ENCODE data around the gene RIMBP2. TPM values are rescaled to one million over a fixed set of nuclear protein-coding genes. Genes with fewer than 3 reads are reported as not detected.
A peak's percentile ranks its signal among the peaks of the same experiment; 100 is the strongest.

RIMBP2 gene
- total and polyA plus RNA-seq, 9 of the 15 experiments (the other 6 are each of a cell fraction or from before 2014, with no cell fraction given), result not detected

- FAIRE-seq (no peak), DNase-seq (ENCODE audit: extremely low read depth in 1 of 4, low spot score in 3 of 4) (peak; percentile 25 to 46 (median 36)), ATAC-seq (no peak)
- POLR2A ChIA-PET, result no interaction called here
- peaks cover 0 to 7% of the 10 kb centered on the region in 2 experiments; a peak in 1 of 5 replicates for H3K4me1 ChIP-seq (replicated peaks in 1 of 2; ENCODE audit: control insufficient read depth in 2 of 2, insufficient read depth in 2 of 2, low read length in 2 of 2)
- H3K9ac ChIP-seq (ENCODE audit: insufficient read depth in 1 of 2, low read depth in 2 of 2, low read length in 2 of 2), result no peak overlapping the region
- no peaks in the 10 kb centered on the region for H3K36me3 ChIP-seq (ENCODE audit: control insufficient read depth, insufficient read depth, low read length)
- no peaks in the 10 kb centered on the region for H3K79me2 ChIP-seq (ENCODE audit: control insufficient read depth, insufficient read depth, low read length)
- intact Hi-C loops (cut with micrococcal nuclease) (loop anchor here (10.0 kb wide), 3 partner anchors 150 to 1070 kb away; no protein-coding TSS in a partner anchor), in situ Hi-C loops (cut with MboI) (no loop called here)
- no TSS peak for BruUV-seq (replicated peaks)
- no peak overlapping the region for H3K4me2 ChIP-seq (ENCODE audit: insufficient read depth, low read length)
- H3K9me1 ChIP-seq (ENCODE audit: control insufficient read depth, insufficient read depth, low read length), result no peaks in the 10 kb centered on the region
- 30% methylated on average over 14 of the region's 14 CpGs for whole genome bisulfite sequencing (ENCODE audit: insufficient coverage, low coverage, missing lambda C conversion rate)
- H2AFZ ChIP-seq (ENCODE audit: low read depth, low read length), result no peak overlapping the region
- no peak overlapping the region for H3K27ac ChIP-seq (ENCODE audit: extremely low read depth, low read depth, low read length)
- peaks cover 17 to 43% of the 10 kb centered on the region in 2 experiments; a peak in 4 of 5 replicates for H3K27me3 ChIP-seq (ENCODE audit: control insufficient read depth in 2 of 2, insufficient read depth in 2 of 2, low read length in 2 of 2)
- CTCF ChIA-PET (ENCODE audit: low intra/inter-chr PET ratio), result no interaction called here
- no peak overlapping the region for H3K4me3 ChIP-seq
- 0 out of 2 replicates have a peak, but pooled peaks cover 4% of the 10 kb centered on the region for H4K20me1 ChIP-seq (replicated peaks; ENCODE audit: control insufficient read depth, insufficient read depth, low read length)
- peaks cover 19% of the 10 kb centered on the region for H3K9me3 ChIP-seq (replicated peaks; ENCODE audit: control insufficient read depth, insufficient read depth, low read depth, low read length)
- no peak for TF ChIP-seq EP300 (IDR thresholded peaks at IDR 0.05; ENCODE audit: low read length)
- no peak for TF ChIP-seq ARID3B (CRISPR knock-in tag; IDR thresholded peaks at IDR 0.05; ENCODE audit: borderline replicate concordance)
- TF ChIP-seq IRF1 (CRISPR knock-in tag; IDR thresholded peaks at IDR 0.05; ENCODE audit: borderline replicate concordance), result no peak
- TF ChIP-seq POLR2G (IDR thresholded peaks at IDR 0.05; ENCODE audit: low read depth, low read length), result no peak
- TF ChIP-seq ZNF511 (CRISPR knock-in tag; IDR thresholded peaks at IDR 0.05), result no peak
- no peak for TF ChIP-seq SAFB2 (IDR thresholded peaks at IDR 0.05; ENCODE audit: borderline replicate concordance, low read depth, low read length, severe bottlenecking)
- TF ChIP-seq ETV6 (IDR thresholded peaks at IDR 0.05; ENCODE audit: borderline replicate concordance in 1 of 2, low read depth in 2 of 2, low read length in 1 of 2), result no peak
- no peak; the same call in 1 of the 2 replicates for TF ChIP-seq ETV6 (CRISPR knock-in tag; IDR thresholded peaks at IDR 0.05; ENCODE audit: borderline replicate concordance)
- TF ChIP-seq ZNF695 (CRISPR knock-in tag; IDR thresholded peaks at IDR 0.05), result no peak
- no peak for TF ChIP-seq SMARCB1 (IDR thresholded peaks at IDR 0.05; ENCODE audit: insufficient read length, low read depth)
- no peak for TF ChIP-seq MECOM (CRISPR knock-in tag; IDR thresholded peaks at IDR 0.05)
- no peak for TF ChIP-seq ZNF280A (IDR thresholded peaks at IDR 0.05; ENCODE audit: low read depth, partially characterized antibody)
- no peak for TF ChIP-seq SRF (CRISPR knock-in tag; IDR thresholded peaks at IDR 0.05)
- TF ChIP-seq GABPB2 (CRISPR knock-in tag; conservative IDR thresholded peaks at IDR 0.05), result no peak
- TF ChIP-seq POLR2AphosphoS5 (IDR thresholded peaks at IDR 0.05; ENCODE audit: control insufficient read depth, insufficient read depth, low read depth, low read length), result no peak
- TF ChIP-seq JUNB (CRISPR knock-in tag; conservative IDR thresholded peaks at IDR 0.05), result peak; percentile 99
- no peak for TF ChIP-seq ZNF589 (CRISPR knock-in tag; IDR thresholded peaks at IDR 0.05; ENCODE audit: low read depth)
- no peak for TF ChIP-seq ZNF12 (CRISPR knock-in tag; IDR thresholded peaks at IDR 0.05)
These were observed 48.5 kb upstream of the RIMBP2 start for GRCh38 chr12:130764475-130765185.

All from K562 (cell line).